HepG2 (cell line): ENCODE measurements around the gene PLD6. TPM values are rescaled to one million over a fixed set of nuclear protein-coding genes. Genes with fewer than 3 reads are reported as not detected.

Experiments used
- ARID4A ChIP-seq: sonication (generic); formaldehyde crosslinking; IDR thresholded peaks from 2 replicates; pipeline ENCODE4 v1.5.0; 2020; ENCODE audit warnings: mild to moderate bottlenecking, missing genetic modification reagents, borderline replicate concordance
- ATF3 ChIP-seq: sonication (generic); formaldehyde crosslinking; IDR thresholded peaks from 2 replicates; pipeline ENCODE4 v1.4.0; 2020; ENCODE audit warnings: missing genetic modification reagents
- GPN1 ChIP-seq: sonication (generic); formaldehyde crosslinking; IDR thresholded peaks from 2 replicates; pipeline ENCODE4 v1.5.1; 2020; ENCODE audit warnings: missing genetic modification reagents, borderline replicate concordance
- HNRNPK ChIP-seq: fragments of 200-400 bp; formaldehyde crosslinking; IDR thresholded peaks from 2 replicates; pipeline ENCODE4 v1.6.1; 2018; ENCODE audit warnings: low read length, low read depth, moderate library complexity, mild to moderate bottlenecking; ENCODE audit not compliant: poor library complexity, severe bottlenecking
- IKZF1 ChIP-seq: fragments of 450-650 bp; IDR thresholded peaks from 2 replicates; pipeline ENCODE4 v1.7.1; 2016
- KDM2A ChIP-seq: sonication (generic); formaldehyde crosslinking; IDR thresholded peaks from 2 replicates; pipeline ENCODE4 v1.4.0; 2020; ENCODE audit warnings: low read depth, missing genetic modification reagents, borderline replicate concordance
- KDM3A ChIP-seq: IDR thresholded peaks from 2 replicates; pipeline ENCODE4 v1.6.1; 2018; ENCODE audit warnings: low read depth, missing compliant biosample characterization
- KMT2A ChIP-seq: sonication (generic); formaldehyde crosslinking; IDR thresholded peaks from 2 replicates; pipeline ENCODE4 v1.4.0; 2020; ENCODE audit warnings: missing genetic modification reagents
- SMAD3 ChIP-seq: sonication (generic); formaldehyde crosslinking; IDR thresholded peaks from 2 replicates; pipeline ENCODE4 v1.4.0; 2020; ENCODE audit warnings: missing genetic modification reagents
- SPEN ChIP-seq: sonication (generic); formaldehyde crosslinking; IDR thresholded peaks from 2 replicates; pipeline ENCODE4 v1.5.1; 2020; ENCODE audit warnings: low read depth, mild to moderate bottlenecking, missing genetic modification reagents
- THAP9 ChIP-seq: sonication (generic); formaldehyde crosslinking; IDR thresholded peaks from 2 replicates; pipeline ENCODE4; 2020; ENCODE audit warnings: missing genetic modification reagents, mild to moderate bottlenecking, borderline replicate concordance
- THYN1 ChIP-seq: sonication (generic); formaldehyde crosslinking; IDR thresholded peaks from 2 replicates; pipeline ENCODE4 v1.8.1; 2023; ENCODE audit warnings: low read depth, mild to moderate bottlenecking, moderate library complexity, missing genetic modification reagents, borderline replicate concordance
- ZBTB25 ChIP-seq: IDR thresholded peaks from 2 replicates; pipeline ENCODE4 v1.6.1; 2018; ENCODE audit warnings: missing genetic modification reagents
- ZBTB38 ChIP-seq: sonication (generic); formaldehyde crosslinking; IDR thresholded peaks from 2 replicates; pipeline ENCODE4 v1.5.1; 2020; ENCODE audit warnings: mild to moderate bottlenecking, missing genetic modification reagents
- ZBTB43 ChIP-seq: sonication (generic); formaldehyde crosslinking; conservative IDR thresholded peaks from 2 replicates; pipeline ENCODE4 v1.4.0; 2020; ENCODE audit warnings: missing genetic modification reagents
- ZKSCAN1 ChIP-seq: fragments of 150-350 bp; IDR thresholded peaks from 2 replicates; pipeline ENCODE4 v1.6.1; 2014; ENCODE audit warnings: low read length
- ZNF510 ChIP-seq: sonication (generic); formaldehyde crosslinking; IDR thresholded peaks from 2 replicates; pipeline ENCODE4 v1.4.0; 2020; ENCODE audit warnings: low read depth, mild to moderate bottlenecking, missing genetic modification reagents
- ZSCAN21 ChIP-seq: sonication (generic); formaldehyde crosslinking; IDR thresholded peaks from 2 replicates; pipeline ENCODE4 v1.8.0; 2022; ENCODE audit warnings: mild to moderate bottlenecking, missing genetic modification reagents, moderate library complexity, borderline replicate concordance
- polyA plus RNA-seq, 8 experiments: library from polyadenylated mRNA; depleted of rRNA in 3 of 8; stranded (reverse) in 7 of 8; unstranded in 1 of 8; fragments of >200 nt; fragmentation: Illumina TruSeq in 4 of 8; extraction: Trizol in 4 of 8; gene quantifications; 2 replicates each; pipeline versions ENCODE4 v1.2.1 to v1.2.3, GENCODE V29; 2011 to 2016; ENCODE audit warnings: low read depth in 4 of 8, missing spikeins in 1 of 8, mixed read lengths in 1 of 8; ENCODE audit not compliant: insufficient read depth in 1 of 8
- total RNA-seq, 5 experiments: library from RNA; depleted of rRNA; stranded (reverse); fragments of >200 nt; fragmentation: Illumina TruSeq; extraction: Trizol; gene quantifications; 2 replicates each; pipeline ENCODE4 v1.2.3, GENCODE V29; 2016; ENCODE audit warnings: low read depth in 1 of 5

The PLD6 gene
- total and polyA plus RNA-seq, 2 of the 13 experiments (the other 11 are each of a cell fraction or from before 2014, with no cell fraction given) = 5.2 to 11.4 TPM

GRCh38 chr17:17206124-17206912 lies at the start of gene PLD6 (continued):
- no peak; the same call in 1 of the 2 replicates for TF ChIP-seq ATF3
- peak; percentile 92 for TF ChIP-seq ZBTB38 (CRISPR knock-in tag)
- TF ChIP-seq THYN1 (CRISPR knock-in tag) = no peak
- peak; percentile 99 for TF ChIP-seq ZSCAN21 (CRISPR knock-in tag)
- TF ChIP-seq ARID4A = peak; percentile 98
- no peak for TF ChIP-seq KMT2A
- TF ChIP-seq GPN1 (CRISPR knock-in tag) = peak; percentile 29; the same call in 1 of the 2 replicates
- TF ChIP-seq ZKSCAN1 = no peak
- TF ChIP-seq KDM3A (CRISPR knock-in tag) = peak; percentile 75; the same call in 1 of the 2 replicates
- no peak for TF ChIP-seq SMAD3 (CRISPR knock-in tag)
- TF ChIP-seq SPEN (CRISPR knock-in tag) = peak; percentile 96; the same call in 1 of the 2 replicates
- TF ChIP-seq ZBTB25 (CRISPR knock-in tag) = 0 out of 2 replicates have a peak, but pooled peaks have one; percentile 12
- TF ChIP-seq HNRNPK = peak; percentile 90
- TF ChIP-seq ZBTB43 = peak; percentile 55; the same call in 1 of the 2 replicates
- TF ChIP-seq KDM2A (CRISPR knock-in tag) = no peak; the same call in 1 of the 2 replicates
- TF ChIP-seq THAP9 (CRISPR knock-in tag) = peak; percentile 68; the same call in 1 of the 2 replicates
- TF ChIP-seq ZNF510 (CRISPR knock-in tag) = 0 out of 2 replicates have a peak, but pooled peaks have one; percentile 17
- TF ChIP-seq IKZF1 = no peak
